Sigmoid colon (tissue), 7 donors: ENCODE data around the gene MCM3. TPM values are rescaled to one million over a fixed set of nuclear protein-coding genes. Genes with fewer than 3 reads are reported as not detected.

Source experiments
- DNase-seq: peaks from one replicate; pipeline ENCODE4 v3.0.0-alpha.2; 2019
- H3K27ac ChIP-seq, 4 donors: fragments of 200-600 bp; sonication (generic); one replicate each; pipeline ENCODE4 v1.5.1; 2016 to 2019; ENCODE audit warnings: mild to moderate bottlenecking in 1 of 4
- H3K27me3 ChIP-seq, 3 donors: fragments of 200-600 bp; sonication (generic); one replicate each; pipeline ENCODE4 v1.5.1; 2019; ENCODE audit warnings: mild to moderate bottlenecking in 1 of 3
- H3K36me3 ChIP-seq, 4 donors: fragments of 200-600 bp; sonication (generic); one replicate each; pipeline ENCODE4 v1.5.1; 2016 to 2019
- H3K4me1 ChIP-seq, 4 donors: fragments of 200-600 bp; sonication (generic); one replicate each; pipeline ENCODE4 v1.5.1; 2017 to 2019
- H3K4me3 ChIP-seq, 4 donors: fragments of 200-600 bp; sonication (generic); one replicate each; pipeline ENCODE4 v1.5.1; 2017 to 2019; ENCODE audit warnings: mild to moderate bottlenecking in 2 of 4, moderate library complexity in 1 of 4
- H3K9me3 ChIP-seq, 4 donors: fragments of 200-600 bp in 3 of 4; sonication (generic) in 3 of 4; one replicate each; pipeline versions ENCODE4 v1.5.1 to v1.6.1; 2013 to 2019
- EP300 ChIP-seq, 4 donors: sonication (generic); formaldehyde crosslinking; IDR thresholded peaks; one replicate each; pipeline ENCODE4 v1.6.1; 2017; ENCODE audit warnings: antibody characterized with exemption in 4 of 4
- POLR2A ChIP-seq, 2 donors: fragments of 450-650 bp; IDR thresholded peaks; one replicate each; pipeline ENCODE4 v1.6.1; 2016; ENCODE audit warnings: antibody characterized with exemption in 2 of 2, mild to moderate bottlenecking in 2 of 2, moderate library complexity in 2 of 2
- POLR2AphosphoS5 ChIP-seq, 4 donors: sonication (generic); formaldehyde crosslinking; IDR thresholded peaks; one replicate each; pipeline ENCODE4 v1.6.1; 2017; ENCODE audit warnings: antibody characterized with exemption in 4 of 4
- WGBS, 2 donors: extraction: QIAGEN DNeasy Blood & Tissue Kit; methylation state at CpG; one replicate each; pipeline ENCODE4 v1.1.7; 2013; 5-methylcytosine and 5-hydroxymethylcytosine counted together
- intact Hi-C: fragments of 100-400 bp; cut with DNase I; formaldehyde crosslinking; loops from one replicate; pipeline ENCODE4 v1.15.1; 2023
- polyA plus RNA-seq, 3 donors: library from polyadenylated mRNA; stranded (reverse); fragments of 200-250 nt; gene quantifications; one replicate each; pipeline ENCODE4 v1.2.3, GENCODE V29; 2013
- total RNA-seq, 4 donors: library from RNA; depleted of rRNA; stranded (reverse); fragments of >200 nt; gene quantifications; one replicate each; pipeline ENCODE4 v1.1.0, GENCODE V29; 2016
- TF ChIP-seq, protein P1 (sequence below), 4 experiments: fragments of 450-650 bp in 3 of 4; fragments of 200-600 bp in 1 of 4; IDR thresholded peaks; one replicate each; pipeline ENCODE4 v1.5.1; 2016 to 2019; ENCODE audit warnings: antibody characterized with exemption in 4 of 4, mild to moderate bottlenecking in 3 of 4, moderate library complexity in 2 of 4
- donor health status: healthy with polysubstance abuse.
- donor health status: Bipolar disorder and iron deficiency.
- donor health status: healthy.

The MCM3 gene
- total and polyA plus RNA-seq, 7 donors: 13.2 to 54.7 (median 32.7) TPM

DNA sequence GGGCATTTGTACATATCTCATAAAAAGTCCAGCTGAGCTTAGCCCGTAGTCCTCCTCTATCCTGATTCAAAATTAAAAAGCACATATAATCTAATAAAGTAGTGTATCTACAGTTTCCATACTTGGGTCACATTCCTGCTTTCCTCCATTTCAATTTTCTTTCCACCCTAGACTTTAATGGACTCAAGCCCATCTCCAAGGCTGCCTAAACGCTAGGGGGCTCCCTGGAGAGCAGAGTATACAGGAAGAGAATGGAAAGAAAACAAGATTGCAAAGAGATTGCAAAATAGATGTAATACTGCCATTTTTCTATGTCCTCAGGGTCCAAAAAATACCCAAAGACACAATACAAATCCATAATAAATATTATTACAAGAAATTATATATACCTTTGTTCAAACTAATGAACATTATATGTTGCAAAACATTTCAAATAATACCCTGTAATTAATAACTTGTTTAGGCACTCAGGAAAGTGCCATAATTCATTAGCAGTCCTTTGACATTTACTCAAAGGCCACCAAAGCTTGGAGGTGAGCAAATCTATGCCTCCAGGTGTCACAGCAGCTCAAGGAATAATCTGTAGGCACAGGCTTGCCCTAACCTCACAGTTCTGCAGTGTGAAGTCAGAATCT lies 2.4 kb upstream of the MCM3 start:
- Histone ChIP-seq H3K9me3 (no peaks in the 10 kb centered on the region), H3K36me3 (peaks cover 5 to 7% (median 6%) of the 10 kb centered on the region in 4 donors), H3K4me3 (no peak overlapping the region), H3K4me1 (peaks cover 0 to 17% (median 12%) of the 10 kb centered on the region in 4 donors), H3K27ac (no peak overlapping the region), H3K27me3 (no peaks in the 10 kb centered on the region)
- no peak for TF ChIP-seq EP300 (IDR thresholded peaks at IDR 0.05)
- TF ChIP-seq POLR2AphosphoS5 (IDR thresholded peaks at IDR 0.05): peak in 1 of 4 donors; percentile 23
- TF ChIP-seq POLR2A (IDR thresholded peaks at IDR 0.05): no peak
- TF ChIP-seq, protein P1, sequence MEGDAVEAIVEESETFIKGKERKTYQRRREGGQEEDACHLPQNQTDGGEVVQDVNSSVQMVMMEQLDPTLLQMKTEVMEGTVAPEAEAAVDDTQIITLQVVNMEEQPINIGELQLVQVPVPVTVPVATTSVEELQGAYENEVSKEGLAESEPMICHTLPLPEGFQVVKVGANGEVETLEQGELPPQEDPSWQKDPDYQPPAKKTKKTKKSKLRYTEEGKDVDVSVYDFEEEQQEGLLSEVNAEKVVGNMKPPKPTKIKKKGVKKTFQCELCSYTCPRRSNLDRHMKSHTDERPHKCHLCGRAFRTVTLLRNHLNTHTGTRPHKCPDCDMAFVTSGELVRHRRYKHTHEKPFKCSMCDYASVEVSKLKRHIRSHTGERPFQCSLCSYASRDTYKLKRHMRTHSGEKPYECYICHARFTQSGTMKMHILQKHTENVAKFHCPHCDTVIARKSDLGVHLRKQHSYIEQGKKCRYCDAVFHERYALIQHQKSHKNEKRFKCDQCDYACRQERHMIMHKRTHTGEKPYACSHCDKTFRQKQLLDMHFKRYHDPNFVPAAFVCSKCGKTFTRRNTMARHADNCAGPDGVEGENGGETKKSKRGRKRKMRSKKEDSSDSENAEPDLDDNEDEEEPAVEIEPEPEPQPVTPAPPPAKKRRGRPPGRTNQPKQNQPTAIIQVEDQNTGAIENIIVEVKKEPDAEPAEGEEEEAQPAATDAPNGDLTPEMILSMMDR (IDR thresholded peaks at IDR 0.05): peak; percentile 20 to 76 (median 49)
- peak; percentile 76 for DNase-seq
- WGBS, 2 donors: 13 to 26% methylated on average over 2 of the region's 2 CpGs
- intact Hi-C loops: loop anchor here (1.0 to 10.0 kb wide), 2 partner anchors 75 to 288 kb away; partner anchors contain the start of genes PAQR8 and TRAM2

DNA sequence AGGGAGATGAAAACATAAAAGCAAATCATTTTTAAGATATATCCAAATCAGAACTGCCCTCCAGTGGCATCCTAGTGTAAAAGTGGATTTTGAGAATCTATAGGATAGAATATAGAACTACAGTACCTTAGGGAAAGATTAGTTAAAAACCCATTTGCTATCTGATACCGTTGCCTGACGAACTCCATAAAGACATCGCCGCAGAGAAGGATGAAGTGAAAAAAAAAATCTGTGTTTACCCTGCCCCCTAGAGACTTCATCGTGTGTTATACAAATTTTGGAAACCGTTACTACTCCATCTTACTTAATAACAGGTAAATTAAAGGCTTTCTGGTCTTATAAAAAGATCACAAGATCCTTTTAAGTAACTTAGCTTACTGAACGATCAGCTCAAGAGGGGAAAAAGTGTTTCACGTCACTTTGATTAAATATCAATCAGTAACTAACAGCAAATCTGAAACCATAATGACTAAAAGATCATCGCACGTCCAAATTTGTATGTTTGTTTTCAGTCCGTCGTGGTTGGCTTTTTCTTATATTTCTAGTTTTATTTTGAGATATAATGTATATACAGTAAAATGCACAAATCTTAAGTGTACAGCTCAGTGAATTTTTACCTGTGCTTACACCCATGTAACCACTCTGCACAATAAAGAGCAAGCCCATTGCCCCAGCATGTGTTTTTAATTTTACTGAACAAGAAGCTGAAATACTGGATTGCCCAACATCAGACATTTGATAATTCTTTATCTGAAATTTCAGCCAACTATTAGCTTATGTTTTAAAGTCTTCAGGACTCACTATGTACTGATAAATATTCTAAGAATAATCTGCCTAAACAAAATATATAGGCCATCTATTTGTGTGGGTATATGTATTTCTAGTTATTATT lies 881 bp upstream of the MCM3 start:
- TF ChIP-seq, protein P1 (IDR thresholded peaks at IDR 0.05): peak in 1 of 4 experiments; percentile 9
- no peak for TF ChIP-seq POLR2A (IDR thresholded peaks at IDR 0.05)
- H3K4me3 ChIP-seq: peak overlapping the region; percentile 62 to 88 (median 69)
- H3K27ac ChIP-seq: peak overlapping the region; percentile 56 to 76 (median 64)
- H3K9me3 ChIP-seq: no peaks in the 10 kb centered on the region
- no peak for DNase-seq
- H3K36me3 ChIP-seq: peaks cover 11 to 22% (median 14%) of the 10 kb centered on the region in 4 donors
- no peaks in the 10 kb centered on the region for H3K27me3 ChIP-seq
- intact Hi-C loops: loop anchor here (1.0 to 10.0 kb wide), 4 partner anchors 77 to 379 kb away; partner anchors contain the start of genes PAQR8 and TRAM2
- WGBS, 2 donors: 11 to 17% methylated on average over 12 of the region's 12 CpGs
- peaks cover 0 to 17% (median 12%) of the 10 kb centered on the region in 4 donors for H3K4me1 ChIP-seq

DNA sequence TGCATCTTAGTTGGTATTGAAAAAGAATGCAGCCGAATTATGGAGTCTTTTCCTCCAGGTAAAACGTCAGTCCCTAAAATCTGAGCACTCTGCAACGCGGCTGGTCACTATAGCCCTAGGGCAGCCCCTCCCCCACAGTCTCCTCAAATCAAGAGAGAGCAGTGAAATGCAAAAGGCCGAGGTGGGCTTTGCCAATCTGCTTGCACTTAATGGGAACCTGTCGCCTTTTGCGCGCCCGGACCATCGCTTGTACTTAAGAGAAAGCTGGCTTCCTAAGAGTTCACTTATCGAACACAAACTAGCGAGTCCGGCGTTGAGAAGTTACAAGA lies 447 bp downstream of the MCM3 start:
- intact Hi-C loops: loop anchor here (2.0 to 10.0 kb wide), 2 partner anchors 115 to 291 kb away; partner anchors contain the start of gene TRAM2
- 0 to 1% methylated on average over 14 of the region's 14 CpGs for WGBS, 2 donors
- DNase-seq: peak; percentile 68

DNA sequence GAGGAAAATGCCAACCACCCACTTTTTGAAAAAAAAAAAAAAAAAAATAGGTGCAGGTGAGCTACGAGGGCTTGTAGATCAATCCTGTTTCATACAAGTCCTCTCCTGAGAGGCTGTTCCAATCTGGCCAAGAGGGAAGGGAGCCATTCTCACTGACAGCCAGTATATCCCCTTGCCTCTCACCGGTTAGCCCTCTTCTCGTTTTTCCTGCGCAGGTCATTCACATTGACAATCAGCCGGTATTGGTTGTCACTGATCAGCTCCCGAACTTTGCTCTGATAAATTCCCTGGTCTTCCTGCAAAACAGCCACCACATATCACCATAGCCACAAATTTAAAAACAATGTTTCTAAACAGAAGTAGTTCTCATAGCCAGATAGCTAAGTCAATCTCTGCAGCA lies 1.4 kb downstream of the MCM3 start:
- Histone ChIP-seq H3K36me3 (peaks cover 18 to 45% (median 20%) of the 10 kb centered on the region in 4 donors), H3K4me1 (peaks cover 0 to 17% (median 12%) of the 10 kb centered on the region in 4 donors), H3K27ac (no peak overlapping the region), H3K4me3 (no peak overlapping the region), H3K9me3 (no peaks in the 10 kb centered on the region), H3K27me3 (no peaks in the 10 kb centered on the region)
- intact Hi-C loops: loop anchor here (10.0 kb wide), 1 partner anchor 292 kb away; the partner anchor contains the start of gene TRAM2
- TF ChIP-seq POLR2AphosphoS5 (IDR thresholded peaks at IDR 0.05): no peak
- TF ChIP-seq, protein P1 (IDR thresholded peaks at IDR 0.05): no peak
- no peak for TF ChIP-seq POLR2A (IDR thresholded peaks at IDR 0.05)
- TF ChIP-seq EP300 (IDR thresholded peaks at IDR 0.05): no peak
- no peak for DNase-seq
- WGBS, 2 donors: 34 to 43% methylated on average over 6 of the region's 6 CpGs

More for the DNA sequence above, 447 bp downstream of the MCM3 start:
- H3K27ac ChIP-seq: peak overlapping the region; percentile 70 to 76 (median 75)
- H3K4me1 ChIP-seq: peaks cover 0 to 17% (median 12%) of the 10 kb centered on the region in 4 donors
- peaks cover 13 to 36% (median 19%) of the 10 kb centered on the region in 4 donors for H3K36me3 ChIP-seq
- no peak for TF ChIP-seq POLR2AphosphoS5 (IDR thresholded peaks at IDR 0.05)
- TF ChIP-seq, protein P1 (IDR thresholded peaks at IDR 0.05): no peak
- no peak for TF ChIP-seq POLR2A (IDR thresholded peaks at IDR 0.05)
- no peak for TF ChIP-seq EP300 (IDR thresholded peaks at IDR 0.05)
- no peaks in the 10 kb centered on the region for H3K27me3 ChIP-seq
- H3K9me3 ChIP-seq: no peaks in the 10 kb centered on the region
- H3K4me3 ChIP-seq: peak overlapping the region; percentile 62 to 88 (median 69)
